ENCODE results near the gene PPP2R2B.

Gene PPP2R2B

GRCh38 chr5:146893991-146894390 lies 15.4 kb upstream of the PPP2R2B start:
- Histone ChIP-seq H3K4me3 (replicated peaks; ENCODE audit: low read depth, low read length) (no peak overlapping the region), H3K27me3 (replicated peaks; ENCODE audit: control insufficient read depth, insufficient read depth, low read length) (no peaks in the 10 kb centered on the region), H3K36me3 (ENCODE audit: control insufficient read depth, insufficient read depth, low read length) (no peaks in the 10 kb centered on the region)
- DNase-seq (ENCODE audit: extremely low read depth, insufficient read length): no peak
- TF ChIP-seq CTCF (IDR thresholded peaks at IDR 0.05; ENCODE audit: insufficient read depth, low read length, poor library complexity, severe bottlenecking): no peak

- TF ChIP-seq CTCF (IDR thresholded peaks at IDR 0.05; ENCODE audit: insufficient read depth, low read length, poor library complexity, severe bottlenecking): no peak
- no peaks in the 10 kb centered on the region for H3K36me3 ChIP-seq (ENCODE audit: control insufficient read depth, insufficient read depth, low read length)
These were observed 13.7 kb upstream of the PPP2R2B start for GRCh38 chr5:146892231-146892630.

GRCh38 chr5:146891511-146891910 lies 13.0 kb upstream of the PPP2R2B start:
- Histone ChIP-seq H3K4me3 (replicated peaks; ENCODE audit: low read depth, low read length) (no peak overlapping the region), H3K27me3 (replicated peaks; ENCODE audit: control insufficient read depth, insufficient read depth, low read length) (no peaks in the 10 kb centered on the region), H3K36me3 (ENCODE audit: control insufficient read depth, insufficient read depth, low read length) (no peaks in the 10 kb centered on the region)
- TF ChIP-seq CTCF (IDR thresholded peaks at IDR 0.05; ENCODE audit: insufficient read depth, low read length, poor library complexity, severe bottlenecking): no peak
- DNase-seq (ENCODE audit: extremely low read depth, insufficient read length): no peak

More at GRCh38 chr5:146892231-146892630, 13.7 kb upstream of the PPP2R2B start:
- Histone ChIP-seq H3K4me3 (replicated peaks; ENCODE audit: low read depth, low read length) (no peak overlapping the region), H3K27me3 (replicated peaks; ENCODE audit: control insufficient read depth, insufficient read depth, low read length) (no peaks in the 10 kb centered on the region)
- no peak for DNase-seq (ENCODE audit: extremely low read depth, insufficient read length)

GRCh38 chr5:146890731-146891440 lies 12.3 kb upstream of the PPP2R2B start:
- no peaks in the 10 kb centered on the region for H3K27me3 ChIP-seq (replicated peaks; ENCODE audit: control insufficient read depth, insufficient read depth, low read length)
- no peaks in the 10 kb centered on the region for H3K36me3 ChIP-seq (ENCODE audit: control insufficient read depth, insufficient read depth, low read length)
- TF ChIP-seq CTCF (IDR thresholded peaks at IDR 0.05; ENCODE audit: insufficient read depth, low read length, poor library complexity, severe bottlenecking): no peak
- DNase-seq (ENCODE audit: extremely low read depth, insufficient read length): no peak
- H3K4me3 ChIP-seq (replicated peaks; ENCODE audit: low read depth, low read length): no peak overlapping the region

GRCh38 chr5:146890066-146890465 lies 11.5 kb upstream of the PPP2R2B start:
- Histone ChIP-seq H3K36me3 (ENCODE audit: control insufficient read depth, insufficient read depth, low read length) (no peaks in the 10 kb centered on the region), H3K4me3 (replicated peaks; ENCODE audit: low read depth, low read length) (no peak overlapping the region), H3K27me3 (replicated peaks; ENCODE audit: control insufficient read depth, insufficient read depth, low read length) (no peaks in the 10 kb centered on the region)
- no peak for TF ChIP-seq CTCF (IDR thresholded peaks at IDR 0.05; ENCODE audit: insufficient read depth, low read length, poor library complexity, severe bottlenecking)
- no peak for DNase-seq (ENCODE audit: extremely low read depth, insufficient read length)

GRCh38 chr5:146889169-146889568 lies 10.6 kb upstream of the PPP2R2B start:
- no peak for TF ChIP-seq CTCF (IDR thresholded peaks at IDR 0.05; ENCODE audit: insufficient read depth, low read length, poor library complexity, severe bottlenecking)
- Histone ChIP-seq H3K4me3 (replicated peaks; ENCODE audit: low read depth, low read length) (no peak overlapping the region), H3K36me3 (ENCODE audit: control insufficient read depth, insufficient read depth, low read length) (no peaks in the 10 kb centered on the region), H3K27me3 (replicated peaks; ENCODE audit: control insufficient read depth, insufficient read depth, low read length) (no peaks in the 10 kb centered on the region)
- no peak for DNase-seq (ENCODE audit: extremely low read depth, insufficient read length)

Data from GM06990 (cell line).